HCT116 (cell line): Measurements from ENCODE around the gene HRH4.

Experiments used
- CEBPB ChIP-seq: IDR thresholded peaks from 2 replicates; pipeline ENCODE4 v1.6.1; 2012; ENCODE audit warnings: low read depth
- EZH2 ChIP-seq: fragments of 200-600 bp; sonication (generic); IDR thresholded peaks from 2 replicates; pipeline ENCODE4 v1.6.1; 2017; ENCODE audit warnings: antibody characterized with exemption, mixed run types
- POLR2A ChIP-seq: IDR thresholded peaks from 2 replicates; pipeline ENCODE4 v1.7.0; 2011; ENCODE audit warnings: borderline replicate concordance; ENCODE audit not compliant: insufficient read depth, insufficient read length; ENCODE audit errors: extremely low read depth
- POLR2AphosphoS5 ChIP-seq: IDR thresholded peaks from 2 replicates; pipeline ENCODE4 v1.6.1; 2011; ENCODE audit warnings: mild to moderate bottlenecking, low read depth, low read length, moderate library complexity
- TCF7L2 ChIP-seq: IDR thresholded peaks from 2 replicates; pipeline ENCODE4 v1.7.0; 2011; ENCODE audit warnings: borderline replicate concordance, inconsistent platforms; ENCODE audit not compliant: insufficient read depth, insufficient read length; ENCODE audit errors: extremely low read depth
- YY1 ChIP-seq: IDR thresholded peaks from 2 replicates; pipeline ENCODE4 v1.6.1; 2011; ENCODE audit warnings: low read length, low read depth, moderate library complexity, mild to moderate bottlenecking; ENCODE audit not compliant: insufficient replicate concordance; ENCODE audit errors: extremely low read depth
- ZFX ChIP-seq: fragments of 450-650 bp; IDR thresholded peaks from 2 replicates; pipeline ENCODE4 v1.6.1; 2017
- ZNF274 ChIP-seq: fragments of 200-500 bp; sonication (Bioruptor generic); IDR thresholded peaks from 2 replicates; pipeline ENCODE4 v1.6.1; 2014; ENCODE audit warnings: mild to moderate bottlenecking, low read depth, low read length, inconsistent platforms
- TF ChIP-seq, protein P1 (sequence below), 3 experiments: fragments of 200-600 bp in 1 of 3; sonication (generic) in 1 of 3; IDR thresholded peaks in 2 of 3; conservative IDR thresholded peaks in 1 of 3; 2 replicates each; pipeline ENCODE4 v1.5.1; 2012 to 2017; ENCODE audit warnings: low read depth in 2 of 3, low read length in 2 of 3, antibody characterized with exemption in 1 of 3, borderline replicate concordance in 1 of 3, control low read depth in 1 of 3, mild to moderate bottlenecking in 1 of 3, mixed read lengths in 1 of 3, mixed run types in 1 of 3, moderate library complexity in 1 of 3; ENCODE audit not compliant: insufficient read depth in 1 of 3
- TF ChIP-seq, protein P2 (sequence below): IDR thresholded peaks from 2 replicates; pipeline ENCODE4 v1.6.1; 2012

DNA sequence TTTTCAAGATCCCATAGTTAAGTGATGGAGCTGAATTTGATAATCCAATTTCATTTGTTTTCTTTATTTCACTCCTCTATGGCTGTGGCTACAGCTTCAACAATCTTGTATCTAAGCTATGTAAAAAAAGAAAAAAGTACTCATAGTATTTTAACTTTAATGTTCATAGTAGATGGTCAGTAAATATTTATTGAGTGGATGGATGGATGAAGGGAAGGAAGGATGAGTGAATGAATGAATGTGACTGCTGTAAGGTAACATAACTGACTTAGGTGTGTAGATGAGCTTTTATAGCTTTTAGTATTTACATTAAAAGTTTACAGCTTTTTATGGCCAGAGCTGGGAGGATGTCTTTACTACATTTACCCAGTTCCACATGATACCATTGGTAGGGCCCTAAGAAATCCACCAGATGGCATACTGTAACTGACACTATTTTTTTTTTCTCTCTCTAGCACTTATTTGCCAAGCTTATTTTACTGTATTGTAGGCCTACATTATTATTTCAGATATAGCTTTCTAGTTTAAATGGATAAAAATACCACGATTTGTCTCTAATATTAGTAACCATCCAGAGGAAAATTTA, 13.4 kb upstream of the HRH4 start:
- no peak for TF ChIP-seq EZH2
- no peak for TF ChIP-seq CEBPB
- no peak for TF ChIP-seq POLR2AphosphoS5
- no peak for TF ChIP-seq ZNF274
- TF ChIP-seq POLR2A = no peak
- TF ChIP-seq, protein P1, sequence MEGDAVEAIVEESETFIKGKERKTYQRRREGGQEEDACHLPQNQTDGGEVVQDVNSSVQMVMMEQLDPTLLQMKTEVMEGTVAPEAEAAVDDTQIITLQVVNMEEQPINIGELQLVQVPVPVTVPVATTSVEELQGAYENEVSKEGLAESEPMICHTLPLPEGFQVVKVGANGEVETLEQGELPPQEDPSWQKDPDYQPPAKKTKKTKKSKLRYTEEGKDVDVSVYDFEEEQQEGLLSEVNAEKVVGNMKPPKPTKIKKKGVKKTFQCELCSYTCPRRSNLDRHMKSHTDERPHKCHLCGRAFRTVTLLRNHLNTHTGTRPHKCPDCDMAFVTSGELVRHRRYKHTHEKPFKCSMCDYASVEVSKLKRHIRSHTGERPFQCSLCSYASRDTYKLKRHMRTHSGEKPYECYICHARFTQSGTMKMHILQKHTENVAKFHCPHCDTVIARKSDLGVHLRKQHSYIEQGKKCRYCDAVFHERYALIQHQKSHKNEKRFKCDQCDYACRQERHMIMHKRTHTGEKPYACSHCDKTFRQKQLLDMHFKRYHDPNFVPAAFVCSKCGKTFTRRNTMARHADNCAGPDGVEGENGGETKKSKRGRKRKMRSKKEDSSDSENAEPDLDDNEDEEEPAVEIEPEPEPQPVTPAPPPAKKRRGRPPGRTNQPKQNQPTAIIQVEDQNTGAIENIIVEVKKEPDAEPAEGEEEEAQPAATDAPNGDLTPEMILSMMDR (IDR thresholded peaks at IDR 0.05 in 2 of 3, conservative IDR thresholded peaks at IDR 0.05 in 1 of 3; ENCODE audit: borderline replicate concordance in 1 of 3, insufficient read depth in 1 of 3, low read depth in 2 of 3, low read length in 2 of 3) = peak in 2 of 3 experiments; percentile 16 to 33; a peak in 3 of 6 replicates
- TF ChIP-seq TCF7L2 = no peak
- no peak for TF ChIP-seq YY1
- no peak for TF ChIP-seq ZFX
- TF ChIP-seq, protein P2, sequence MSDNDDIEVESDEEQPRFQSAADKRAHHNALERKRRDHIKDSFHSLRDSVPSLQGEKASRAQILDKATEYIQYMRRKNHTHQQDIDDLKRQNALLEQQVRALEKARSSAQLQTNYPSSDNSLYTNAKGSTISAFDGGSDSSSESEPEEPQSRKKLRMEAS = no peak
